K562 (cell line): Measurements from ENCODE around the gene NUP50. TPM values are rescaled to one million over a fixed set of nuclear protein-coding genes. Genes with fewer than 3 reads are reported as not detected.
A peak's percentile ranks its signal among the peaks of the same experiment; 100 is the strongest.

Source experiments
- ATAC-seq: fragments of 200-7000 bp; cut with Tn5 transposase; 3 replicates; pipeline ENCODE4 v1.9.1; 2020; ENCODE audit warnings: moderate library complexity
- BruUV-seq: library from RNA; stranded (reverse); fragments of 400-500 nt; replicated peaks from 2 replicates; lab custom pipeline; 2021; lab: Mats Ljungman, UMichigan
- CTCF ChIA-PET: fragments of 300-600 bp; formaldehyde crosslinking; extraction: SDS; loops from one replicate; lab custom pipeline; 2021; ENCODE audit warnings: low intra/inter-chr PET ratio; lab: Yijun Ruan, JAX
- POLR2A ChIA-PET: fragments of 300-600, 350-650 bp; sonication (Branson Sonifier 250); formaldehyde crosslinking; extraction: SDS; loops from one replicate; lab custom pipeline; 2021; ENCODE audit warnings: antibody characterized with exemption, inconsistent platforms; lab: Yijun Ruan, JAX
- DNase-seq, 4 experiments: peaks; one replicate each; pipeline versions ENCODE4 v3.0.0 to v3.0.0-alpha.2; 2011 to 2018; ENCODE audit warnings: low spot score in 3 of 4, mixed read lengths in 3 of 4; ENCODE audit errors: extremely low read depth in 1 of 4
- FAIRE-seq: peaks from 2 replicates; lab custom pipeline; 2011; peaks lifted over from hg19 to GRCh38; lab: Jason Lieb, UNC
- H2AFZ ChIP-seq: 2 replicates; pipeline ENCODE4 v1.6.0; 2011; ENCODE audit warnings: low read depth, low read length, control low read depth, inconsistent platforms
- H3K27ac ChIP-seq: fragments of 200-600 bp; 3 replicates; pipeline ENCODE4 v1.8.0; 2011; ENCODE audit warnings: low read depth, mild to moderate bottlenecking, control low read depth, inconsistent platforms, low read length, moderate library complexity, mixed read lengths; ENCODE audit errors: extremely low read depth
- H3K27me3 ChIP-seq, 2 experiments: fragments of 300-600 bp in 1 of 2; 2 replicates in 1 of 2; 3 replicates in 1 of 2; pipeline versions ENCODE4 v1.6.0 to v1.8.0; 2011; ENCODE audit warnings: inconsistent platforms in 2 of 2, low read length in 2 of 2, mild to moderate bottlenecking in 1 of 2, mixed read lengths in 1 of 2, moderate library complexity in 1 of 2; ENCODE audit not compliant: control insufficient read depth in 2 of 2, insufficient read depth in 2 of 2
- H3K36me3 ChIP-seq: fragments of 300-600 bp; 3 replicates; pipeline ENCODE4 v1.8.0; 2011; ENCODE audit warnings: mild to moderate bottlenecking, low read length, inconsistent platforms; ENCODE audit not compliant: control insufficient read depth, insufficient read depth
- H3K4me1 ChIP-seq, 2 experiments: fragments of 200-600 bp in 1 of 2; replicated peaks in 1 of 2; 2 replicates in 1 of 2; 3 replicates in 1 of 2; pipeline versions ENCODE4 v1.5.1 to v1.8.0; 2011; ENCODE audit warnings: inconsistent platforms in 2 of 2, low read length in 2 of 2, mild to moderate bottlenecking in 1 of 2, mixed read lengths in 1 of 2, moderate library complexity in 1 of 2; ENCODE audit not compliant: control insufficient read depth in 2 of 2, insufficient read depth in 2 of 2
- H3K4me2 ChIP-seq: 2 replicates; pipeline ENCODE4 v1.6.1; 2011; ENCODE audit warnings: low read length, control low read depth, inconsistent platforms, mixed read lengths; ENCODE audit not compliant: insufficient read depth
- H3K4me3 ChIP-seq: fragments of 200-600 bp; sonication (generic), shearing (Covaris generic); 2 replicates; pipeline ENCODE4 v1.5.1; 2016; ENCODE audit warnings: control low read depth, inconsistent platforms
- H3K79me2 ChIP-seq: fragments of 200-600 bp; 3 replicates; pipeline ENCODE4 v1.8.0; 2011; ENCODE audit warnings: low read length, inconsistent platforms; ENCODE audit not compliant: control insufficient read depth, insufficient read depth
- H3K9ac ChIP-seq, 2 experiments: 2 replicates each; pipeline versions ENCODE4 v1.6.0 to v1.6.1; 2011; ENCODE audit warnings: low read depth in 2 of 2, low read length in 2 of 2, control low read depth in 1 of 2, inconsistent platforms in 1 of 2, mild to moderate bottlenecking in 1 of 2, mixed read lengths in 1 of 2; ENCODE audit not compliant: insufficient read depth in 1 of 2
- H3K9me1 ChIP-seq: one replicate; pipeline ENCODE4 v1.6.0; 2011; ENCODE audit warnings: inconsistent platforms, mild to moderate bottlenecking, low read length, moderate library complexity; ENCODE audit not compliant: control insufficient read depth, insufficient read depth
- H3K9me3 ChIP-seq: replicated peaks from 2 replicates; pipeline ENCODE4 v1.5.1; 2011; ENCODE audit warnings: low read depth, low read length, inconsistent platforms; ENCODE audit not compliant: control insufficient read depth, insufficient read depth
- H4K20me1 ChIP-seq: replicated peaks from 2 replicates; pipeline ENCODE4 v1.6.1; 2011; ENCODE audit warnings: low read length, inconsistent platforms, mixed read lengths; ENCODE audit not compliant: control insufficient read depth, insufficient read depth
- REST ChIP-seq, 2 experiments: fragments of 450-650 bp; formaldehyde crosslinking in 1 of 2; IDR thresholded peaks; 2 replicates each; pipeline versions ENCODE4 v1.4.0 to v1.6.1; 2014 to 2020; ENCODE audit warnings: mild to moderate bottlenecking in 2 of 2, borderline replicate concordance in 1 of 2, low read depth in 1 of 2
- SRSF1 ChIP-seq: fragments of 200-400 bp; formaldehyde crosslinking; IDR thresholded peaks from 2 replicates; pipeline ENCODE4 v1.6.1; 2017; ENCODE audit warnings: mild to moderate bottlenecking, low read depth, low read length, moderate library complexity
- THRB ChIP-seq: fragments of 450-650 bp; formaldehyde crosslinking; conservative IDR thresholded peaks from 2 replicates; pipeline ENCODE4 v1.4.0; 2022; ENCODE audit warnings: mild to moderate bottlenecking, missing genetic modification characterization
- ZNF766 ChIP-seq: fragments of 200-800 bp; sonication (Bioruptor generic); conservative IDR thresholded peaks from 2 replicates; pipeline ENCODE4 v1.6.1; 2016; ENCODE audit warnings: missing genetic modification characterization, missing compliant biosample characterization
- WGBS: fragments of 100-300 bp; shearing (Covaris generic); methylation state at CpG from one replicate; pipeline ENCODE4 v1.1.6; 2016; ENCODE audit warnings: low coverage, mixed read lengths; ENCODE audit not compliant: insufficient coverage; ENCODE audit errors: missing lambda C conversion rate; 5-methylcytosine and 5-hydroxymethylcytosine counted together
- in situ Hi-C: fragments of 300-500 bp; cut with MboI; formaldehyde crosslinking; loops from 4 replicates; pipeline ENCODE4 v1.15.0; 2018; ENCODE audit warnings: inconsistent platforms, mixed read lengths
- intact Hi-C: fragments of 100-400 bp; cut with micrococcal nuclease; formaldehyde crosslinking; loops from 2 replicates; pipeline ENCODE4 v1.14.2; 2022
- polyA plus RNA-seq, 8 experiments: library from polyadenylated mRNA; depleted of rRNA in 4 of 8; stranded (reverse) in 5 of 8; unstranded in 3 of 8; fragments of >200 nt; fragmentation: Nextera tagmentation in 2 of 8; fragmentation: Illumina TruSeq in 1 of 8; extraction: Ambion mirVana in 2 of 8; extraction: Trizol in 1 of 8; gene quantifications; 2 replicates each; pipeline versions ENCODE4 v1.2.1 to v1.2.3, GENCODE V29; 2011 to 2014; ENCODE audit warnings: inconsistent platforms in 1 of 8, missing spikeins in 1 of 8
- total RNA-seq, 7 experiments: library from RNA; depleted of rRNA in 6 of 7; stranded (reverse); fragments of >200 nt in 6 of 7; fragmentation: Illumina TruSeq in 2 of 7; extraction: Trizol in 2 of 7; gene quantifications; 2 replicates each; pipeline versions ENCODE4 v1.2.1 to v1.2.3, GENCODE V29; 2011 to 2021; ENCODE audit warnings: low replicate concordance in 1 of 7
- TF ChIP-seq, protein P1 (sequence below): conservative IDR thresholded peaks from 2 replicates; pipeline ENCODE4 v1.6.1; 2011; ENCODE audit warnings: low read depth, mild to moderate bottlenecking, low read length; ENCODE audit not compliant: control insufficient read depth
- TF ChIP-seq, protein P2 (sequence below), 2 experiments: fragments of 450-650 bp in 1 of 2; sonication (generic) in 1 of 2; formaldehyde crosslinking in 1 of 2; IDR thresholded peaks in 1 of 2; conservative IDR thresholded peaks in 1 of 2; 2 replicates each; pipeline versions ENCODE4 v1.6.1 to v1.8.1; 2016 to 2023; ENCODE audit warnings: mild to moderate bottlenecking in 2 of 2, moderate library complexity in 2 of 2, inconsistent platforms in 1 of 2, missing genetic modification reagents in 1 of 2

NUP50 gene
- total and polyA plus RNA-seq, 9 of the 15 experiments (the other 6 are each of a cell fraction or from before 2014, with no cell fraction given), result 23.8 to 83.7 (median 55.3) TPM

GRCh38 chr22:45216133-45217003, 52.6 kb downstream of the NUP50 start:
- Histone ChIP-seq H3K9me3 (no peaks in the 10 kb centered on the region), H3K27me3 (peaks cover 0 to 19% of the 10 kb centered on the region in 2 experiments; a peak in 2 of 5 replicates), H2AFZ (no peak overlapping the region), H3K27ac (no peak overlapping the region), H3K4me2 (peak overlapping the region; percentile 72), H4K20me1 (peaks cover 23% of the 10 kb centered on the region; the same call in 1 of the 2 replicates), H3K4me3 (no peak overlapping the region), H3K4me1 (peaks cover 0 to 25% of the 10 kb centered on the region in 2 experiments; a peak in 3 of 5 replicates), H3K9me1 (no peaks in the 10 kb centered on the region), H3K36me3 (no peaks in the 10 kb centered on the region), H3K9ac (peak overlapping the region in 1 of 2 experiments; percentile 81; a peak in 1 of 4 replicates), H3K79me2 (no peaks in the 10 kb centered on the region)
- DNase-seq, result peak in 2 of 4 experiments; percentile 12 to 18
- ChIA-PET POLR2A (interaction anchor here (0.6 to 1.0 kb wide), 2 partner anchors 21 to 42 kb away, joined by 3 read pairs; no protein-coding TSS in a partner anchor), CTCF (no interaction called here)
- no peak for FAIRE-seq
- ATAC-seq, result peak; percentile 76
- in situ Hi-C loops (no loop called here), intact Hi-C loops (no loop called here)
- WGBS, result 9% methylated on average over 19 of the region's 22 CpGs
- BruUV-seq, result no TSS peak
- TF ChIP-seq, protein P1, sequence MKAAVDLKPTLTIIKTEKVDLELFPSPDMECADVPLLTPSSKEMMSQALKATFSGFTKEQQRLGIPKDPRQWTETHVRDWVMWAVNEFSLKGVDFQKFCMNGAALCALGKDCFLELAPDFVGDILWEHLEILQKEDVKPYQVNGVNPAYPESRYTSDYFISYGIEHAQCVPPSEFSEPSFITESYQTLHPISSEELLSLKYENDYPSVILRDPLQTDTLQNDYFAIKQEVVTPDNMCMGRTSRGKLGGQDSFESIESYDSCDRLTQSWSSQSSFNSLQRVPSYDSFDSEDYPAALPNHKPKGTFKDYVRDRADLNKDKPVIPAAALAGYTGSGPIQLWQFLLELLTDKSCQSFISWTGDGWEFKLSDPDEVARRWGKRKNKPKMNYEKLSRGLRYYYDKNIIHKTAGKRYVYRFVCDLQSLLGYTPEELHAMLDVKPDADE, result no peak
- TF ChIP-seq REST (IDR thresholded peaks at IDR 0.05; ENCODE audit: borderline replicate concordance), result peak; percentile 94
- peak; percentile 85 for TF ChIP-seq REST (CRISPR knock-in tag; IDR thresholded peaks at IDR 0.05; ENCODE audit: low read depth)
- no peak for TF ChIP-seq SRSF1
- 0 out of 2 replicates have a peak, but pooled peaks have one; percentile 28 for TF ChIP-seq ZNF766
- TF ChIP-seq, protein P2, sequence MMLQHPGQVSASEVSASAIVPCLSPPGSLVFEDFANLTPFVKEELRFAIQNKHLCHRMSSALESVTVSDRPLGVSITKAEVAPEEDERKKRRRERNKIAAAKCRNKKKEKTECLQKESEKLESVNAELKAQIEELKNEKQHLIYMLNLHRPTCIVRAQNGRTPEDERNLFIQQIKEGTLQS (IDR thresholded peaks at IDR 0.05), result peak; percentile 24; the same call in 1 of the 2 replicates
- TF ChIP-seq, protein P2 (CRISPR knock-in tag; conservative IDR thresholded peaks at IDR 0.05), result no peak
- no peak for TF ChIP-seq THRB
